Measurements from ENCODE around the gene SNX20.

DNA sequence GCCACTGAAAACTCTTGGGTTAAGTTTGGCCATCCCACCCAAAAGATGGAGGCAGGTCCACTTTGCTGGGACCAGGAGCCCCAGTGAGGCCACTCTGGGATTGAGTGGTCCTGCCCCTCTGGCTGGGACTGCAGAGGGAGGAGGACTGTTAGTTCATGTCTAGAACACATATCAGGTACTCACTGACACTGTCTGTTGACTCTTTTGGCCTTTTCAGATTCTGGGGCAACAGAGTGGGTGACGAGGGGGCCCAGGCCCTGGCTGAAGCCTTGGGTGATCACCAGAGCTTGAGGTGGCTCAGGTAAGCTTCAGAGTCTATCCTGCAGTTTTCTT is 41.3 kb upstream of the SNX20 start:
- TF ChIP-seq, protein P1, sequence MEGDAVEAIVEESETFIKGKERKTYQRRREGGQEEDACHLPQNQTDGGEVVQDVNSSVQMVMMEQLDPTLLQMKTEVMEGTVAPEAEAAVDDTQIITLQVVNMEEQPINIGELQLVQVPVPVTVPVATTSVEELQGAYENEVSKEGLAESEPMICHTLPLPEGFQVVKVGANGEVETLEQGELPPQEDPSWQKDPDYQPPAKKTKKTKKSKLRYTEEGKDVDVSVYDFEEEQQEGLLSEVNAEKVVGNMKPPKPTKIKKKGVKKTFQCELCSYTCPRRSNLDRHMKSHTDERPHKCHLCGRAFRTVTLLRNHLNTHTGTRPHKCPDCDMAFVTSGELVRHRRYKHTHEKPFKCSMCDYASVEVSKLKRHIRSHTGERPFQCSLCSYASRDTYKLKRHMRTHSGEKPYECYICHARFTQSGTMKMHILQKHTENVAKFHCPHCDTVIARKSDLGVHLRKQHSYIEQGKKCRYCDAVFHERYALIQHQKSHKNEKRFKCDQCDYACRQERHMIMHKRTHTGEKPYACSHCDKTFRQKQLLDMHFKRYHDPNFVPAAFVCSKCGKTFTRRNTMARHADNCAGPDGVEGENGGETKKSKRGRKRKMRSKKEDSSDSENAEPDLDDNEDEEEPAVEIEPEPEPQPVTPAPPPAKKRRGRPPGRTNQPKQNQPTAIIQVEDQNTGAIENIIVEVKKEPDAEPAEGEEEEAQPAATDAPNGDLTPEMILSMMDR (IDR thresholded peaks at IDR 0.05 in 4 of 5, conservative IDR thresholded peaks at IDR 0.05 in 1 of 5), result no peak
- no peak for TF ChIP-seq POLR2A (IDR thresholded peaks at IDR 0.05)

All from gastrocnemius medialis (tissue), 4 donors.